IPS-18a (cell line): ENCODE results near the gene PTPRT.
"Not testable (repeated sequence)": the region's sequence is repeated elsewhere in the genome, so short reads cannot be mapped to it uniquely, and the experiment has no call there.

Experiments
- H3K27ac ChIP-seq: one replicate; pipeline ENCODE4 v1.5.1; 2013; ENCODE audit warnings: low read length
- H3K27me3 ChIP-seq: one replicate; pipeline ENCODE4 v1.6.1; 2013; ENCODE audit warnings: mild to moderate bottlenecking, low read length; ENCODE audit not compliant: control insufficient read depth, insufficient read depth
- H3K36me3 ChIP-seq: one replicate; pipeline ENCODE4 v1.6.1; 2013; ENCODE audit warnings: low read depth, low read length; ENCODE audit not compliant: control insufficient read depth
- H3K4me1 ChIP-seq: one replicate; pipeline ENCODE4 v1.6.1; 2013; ENCODE audit warnings: low read depth, low read length; ENCODE audit not compliant: control insufficient read depth
- H3K4me3 ChIP-seq: one replicate; pipeline ENCODE4 v1.5.1; 2013; ENCODE audit warnings: low read length
- H3K9ac ChIP-seq: one replicate; pipeline ENCODE4 v1.6.1; 2013; ENCODE audit warnings: mild to moderate bottlenecking, low read length, moderate library complexity
- H3K9me3 ChIP-seq: one replicate; pipeline ENCODE4 v1.6.1; 2013; ENCODE audit warnings: low read depth, low read length; ENCODE audit not compliant: control insufficient read depth

The PTPRT gene

DNA sequence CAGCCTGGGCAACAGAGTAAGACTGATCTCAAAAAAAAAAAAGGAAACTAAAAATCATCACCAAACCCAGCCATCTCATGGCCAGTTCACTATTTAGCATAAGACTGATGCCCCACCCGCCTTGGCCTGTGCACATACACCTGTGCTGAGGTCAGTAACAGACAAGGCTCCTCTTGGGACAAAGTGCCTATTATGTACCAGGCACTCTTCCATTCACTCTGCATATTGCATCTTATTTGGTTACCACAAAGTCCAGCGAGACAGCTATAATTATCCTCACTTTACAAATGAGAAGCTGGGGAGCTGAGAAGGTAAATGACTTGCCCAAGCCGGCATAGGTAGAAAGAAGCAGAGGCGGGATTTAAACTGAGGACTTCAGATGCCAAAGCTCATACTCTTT, 3.8 kb downstream of the PTPRT start:
- H3K9ac ChIP-seq, result no peak overlapping the region
- H3K4me3 ChIP-seq, result no peak overlapping the region
- peaks cover 7% of the 10 kb centered on the region for H3K4me1 ChIP-seq
- no peaks in the 10 kb centered on the region for H3K9me3 ChIP-seq
- H3K27ac ChIP-seq, result no peak overlapping the region
- H3K36me3 ChIP-seq, result no peaks in the 10 kb centered on the region
- H3K27me3 ChIP-seq, result peaks cover 29% of the 10 kb centered on the region

DNA sequence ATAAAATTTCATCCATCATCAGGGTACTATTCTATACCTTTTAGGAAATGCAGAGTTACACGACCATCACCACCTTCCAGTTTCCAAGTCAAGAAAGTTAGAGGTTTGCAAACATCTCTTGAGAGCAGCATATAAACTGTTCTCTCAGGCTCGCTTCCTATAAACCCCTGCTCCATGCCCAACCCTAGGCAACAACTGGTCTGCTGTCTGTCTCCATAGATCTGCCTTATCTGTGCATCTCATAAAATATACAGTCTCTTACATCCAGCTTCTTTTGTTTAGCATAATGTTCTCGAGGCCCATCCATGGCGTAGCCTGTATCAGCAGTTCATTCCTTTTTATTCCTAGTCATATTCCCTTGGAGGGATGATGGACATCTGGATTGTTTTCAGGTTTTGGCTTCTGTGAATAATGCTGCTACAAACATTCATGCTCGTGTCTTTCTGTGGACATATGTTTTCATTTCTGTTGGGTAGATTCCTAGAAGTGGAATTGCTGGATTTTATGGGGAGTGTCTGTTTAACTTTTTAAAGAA, 6.1 kb downstream of the PTPRT start:
- no peak overlapping the region for H3K4me3 ChIP-seq
- no peaks in the 10 kb centered on the region for H3K9me3 ChIP-seq
- H3K36me3 ChIP-seq, result no peaks in the 10 kb centered on the region
- no peak overlapping the region for H3K27ac ChIP-seq
- H3K27me3 ChIP-seq, result peaks cover 10% of the 10 kb centered on the region
- peaks cover 7% of the 10 kb centered on the region for H3K4me1 ChIP-seq
- no peak overlapping the region for H3K9ac ChIP-seq

GRCh38 chr20:43178080-43178479, 11.6 kb downstream of the PTPRT start:
- Histone ChIP-seq H3K4me1 (no peaks in the 10 kb centered on the region), H3K4me3 (no peak overlapping the region), H3K27me3 (no peaks in the 10 kb centered on the region)

GRCh38 chr20:43176726-43177125, 13.0 kb downstream of the PTPRT start:
- Histone ChIP-seq H3K9me3 (peaks cover 4% of the 10 kb centered on the region), H3K27me3 (no peaks in the 10 kb centered on the region), H3K36me3 (no peaks in the 10 kb centered on the region), H3K27ac (no peak overlapping the region), H3K4me3 (no peak overlapping the region), H3K4me1 (no peaks in the 10 kb centered on the region), H3K9ac (no peak overlapping the region)

More at GRCh38 chr20:43178080-43178479, 11.6 kb downstream of the PTPRT start:
- Histone ChIP-seq H3K9ac (no peak overlapping the region), H3K27ac (no peak overlapping the region), H3K9me3 (peaks cover 4% of the 10 kb centered on the region), H3K36me3 (no peaks in the 10 kb centered on the region)

- H3K4me1 ChIP-seq, result no peaks in the 10 kb centered on the region
- no peaks in the 10 kb centered on the region for H3K27me3 ChIP-seq
- no peak overlapping the region for H3K9ac ChIP-seq
- no peak overlapping the region for H3K4me3 ChIP-seq
- H3K27ac ChIP-seq, result no peak overlapping the region
- peaks cover 4% of the 10 kb centered on the region for H3K9me3 ChIP-seq
- H3K36me3 ChIP-seq, result no peaks in the 10 kb centered on the region
Measured at GRCh38 chr20:43171930-43172329, 17.8 kb downstream of the PTPRT start.

DNA sequence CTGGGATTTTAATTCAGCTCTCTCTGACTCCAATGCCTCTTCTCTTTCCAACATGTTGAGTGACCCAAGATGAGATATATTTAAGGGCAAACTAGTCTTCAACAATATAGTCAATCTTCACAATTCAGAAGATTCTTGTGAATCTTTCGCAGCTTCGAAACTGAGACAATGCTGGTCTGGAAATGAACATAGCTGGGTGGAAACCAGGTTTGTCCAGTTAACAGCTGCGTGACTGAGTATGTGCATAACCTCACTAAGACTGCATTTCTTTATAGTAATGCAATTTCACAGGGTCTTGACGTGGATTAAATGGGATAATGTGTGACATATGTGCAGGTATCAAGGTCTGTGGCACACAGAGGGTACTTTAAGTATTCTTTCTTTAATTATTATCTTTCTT, 18.9 kb downstream of the PTPRT start:
- no peaks in the 10 kb centered on the region for H3K4me1 ChIP-seq
- H3K4me3 ChIP-seq, result no peak overlapping the region
- H3K27me3 ChIP-seq, result no peaks in the 10 kb centered on the region
- no peak overlapping the region for H3K9ac ChIP-seq
- no peaks in the 10 kb centered on the region for H3K36me3 ChIP-seq
- H3K27ac ChIP-seq, result no peak overlapping the region
- no peaks in the 10 kb centered on the region for H3K9me3 ChIP-seq

DNA sequence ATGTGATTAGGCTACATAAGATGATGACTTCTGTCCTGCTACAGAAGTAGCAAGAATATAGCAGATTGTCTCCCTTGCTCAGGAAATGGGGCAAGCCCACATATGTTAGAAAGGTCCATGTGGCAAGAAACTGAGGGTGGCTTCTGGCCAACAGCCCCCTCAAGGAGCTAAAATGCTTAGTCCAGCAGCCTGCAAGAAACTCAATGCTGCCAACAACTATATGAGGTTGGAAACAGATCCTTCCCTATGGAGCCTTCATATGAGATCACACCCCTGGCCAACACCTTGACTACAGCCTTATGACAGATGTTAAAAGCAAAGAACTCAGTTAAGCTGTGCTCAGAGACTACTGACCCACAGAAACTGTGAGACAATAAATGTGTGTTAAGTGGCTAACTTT, 22.1 kb downstream of the PTPRT start:
- Histone ChIP-seq H3K36me3 (no peaks in the 10 kb centered on the region), H3K4me1 (no peaks in the 10 kb centered on the region), H3K27ac (no peak overlapping the region), H3K4me3 (no peak overlapping the region), H3K27me3 (no peaks in the 10 kb centered on the region), H3K9me3 (no peaks in the 10 kb centered on the region), H3K9ac (no peak overlapping the region)

GRCh38 chr20:43167021-43167420, 22.7 kb downstream of the PTPRT start:
- no peaks in the 10 kb centered on the region for H3K36me3 ChIP-seq
- H3K27me3 ChIP-seq, result no peaks in the 10 kb centered on the region
- H3K9me3 ChIP-seq, result no peaks in the 10 kb centered on the region
- H3K27ac ChIP-seq, result no peak overlapping the region
- no peaks in the 10 kb centered on the region for H3K4me1 ChIP-seq
- no peak overlapping the region for H3K9ac ChIP-seq
- H3K4me3 ChIP-seq, result no peak overlapping the region

- Histone ChIP-seq H3K9me3 (no peaks in the 10 kb centered on the region), H3K4me1 (no peaks in the 10 kb centered on the region), H3K9ac (no peak overlapping the region), H3K27me3 (no peaks in the 10 kb centered on the region), H3K4me3 (no peak overlapping the region), H3K27ac (no peak overlapping the region), H3K36me3 (no peaks in the 10 kb centered on the region)
Measured at GRCh38 chr20:43165611-43166010, 24.1 kb downstream of the PTPRT start.

- H3K36me3 ChIP-seq, H3K9me3 ChIP-seq, H3K9ac ChIP-seq, H3K4me1 ChIP-seq, H3K27me3 ChIP-seq, H3K27ac ChIP-seq, H3K4me3 ChIP-seq: not testable (repeated sequence)
Measured at GRCh38 chr20:43164736-43165135, 25.0 kb downstream of the PTPRT start.

- no peaks in the 10 kb centered on the region for H3K36me3 ChIP-seq
- H3K4me1 ChIP-seq, result no peaks in the 10 kb centered on the region
- no peaks in the 10 kb centered on the region for H3K9me3 ChIP-seq
- no peak overlapping the region for H3K4me3 ChIP-seq
- H3K27ac ChIP-seq, result no peak overlapping the region
- H3K9ac ChIP-seq, result no peak overlapping the region
- no peaks in the 10 kb centered on the region for H3K27me3 ChIP-seq
Measured at GRCh38 chr20:43161716-43162115, 28.0 kb downstream of the PTPRT start.

DNA sequence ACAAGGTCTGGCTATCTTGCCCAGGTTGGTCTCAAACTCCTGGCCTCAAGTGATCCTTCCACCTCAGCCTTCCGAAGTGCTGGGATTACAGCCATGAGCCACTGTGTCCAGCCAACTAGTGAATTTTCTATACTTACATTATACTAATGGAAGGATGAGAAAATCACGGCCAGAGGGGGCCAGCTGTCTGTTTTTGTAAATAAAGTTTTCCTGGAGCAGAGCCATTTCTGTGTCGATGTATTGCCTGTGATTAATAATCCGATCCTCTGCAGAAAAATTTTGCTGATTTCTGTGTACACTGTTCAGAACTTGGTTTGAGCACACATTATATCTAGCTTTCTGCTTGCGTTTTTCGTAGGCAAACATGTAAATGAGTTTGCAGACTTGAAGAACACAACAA, 28.8 kb downstream of the PTPRT start:
- Histone ChIP-seq H3K4me3 (no peak overlapping the region), H3K9ac (no peak overlapping the region), H3K4me1 (no peaks in the 10 kb centered on the region), H3K36me3 (no peaks in the 10 kb centered on the region), H3K27ac (no peak overlapping the region), H3K9me3 (no peaks in the 10 kb centered on the region), H3K27me3 (no peaks in the 10 kb centered on the region)
